Measurements from ENCODE around the gene SOAT2.
A peak's percentile ranks its signal among the peaks of the same experiment; 100 is the strongest.

The SOAT2 gene

GRCh38 chr12:53064613-53065436, 38.5 kb upstream of the SOAT2 start:
- DNase-seq (ENCODE audit: extremely low read depth in 1 of 2, low read depth in 1 of 2), result no peak

- DNase-seq (ENCODE audit: extremely low read depth in 1 of 2, low read depth in 1 of 2), result no peak
These were observed 37.8 kb upstream of the SOAT2 start for GRCh38 chr12:53065470-53065869.

GRCh38 chr12:53065975-53066931, 37.0 kb upstream of the SOAT2 start:
- peak; percentile 20 to 51 for DNase-seq (ENCODE audit: extremely low read depth in 1 of 2, low read depth in 1 of 2)

- DNase-seq (ENCODE audit: extremely low read depth in 1 of 2, low read depth in 1 of 2), result no peak
These were observed 36.0 kb upstream of the SOAT2 start for GRCh38 chr12:53067074-53067992.

- DNase-seq (ENCODE audit: extremely low read depth in 1 of 2, low read depth in 1 of 2), result no peak
These were observed 35.1 kb upstream of the SOAT2 start for GRCh38 chr12:53067993-53068770.

GRCh38 chr12:53068811-53069585, 34.3 kb upstream of the SOAT2 start:
- no peak for DNase-seq (ENCODE audit: extremely low read depth in 1 of 2, low read depth in 1 of 2)

GRCh38 chr12:53069621-53070410, 33.5 kb upstream of the SOAT2 start:
- no peak for DNase-seq (ENCODE audit: extremely low read depth in 1 of 2, low read depth in 1 of 2)

GRCh38 chr12:53070877-53071492, 32.3 kb upstream of the SOAT2 start:
- no peak for DNase-seq (ENCODE audit: extremely low read depth in 1 of 2, low read depth in 1 of 2)

GRCh38 chr12:53071591-53072551, 31.4 kb upstream of the SOAT2 start:
- no peak for DNase-seq (ENCODE audit: extremely low read depth in 1 of 2, low read depth in 1 of 2)

GRCh38 chr12:53073881-53074280, 29.4 kb upstream of the SOAT2 start:
- DNase-seq (ENCODE audit: extremely low read depth in 1 of 2, low read depth in 1 of 2), result no peak

- DNase-seq (ENCODE audit: extremely low read depth in 1 of 2, low read depth in 1 of 2), result no peak
These were observed 28.8 kb upstream of the SOAT2 start for GRCh38 chr12:53074283-53074998.

- DNase-seq (ENCODE audit: extremely low read depth in 1 of 2, low read depth in 1 of 2), result no peak
These were observed 28.3 kb upstream of the SOAT2 start for GRCh38 chr12:53074999-53075370.

GRCh38 chr12:53076461-53076860, 26.8 kb upstream of the SOAT2 start:
- DNase-seq (ENCODE audit: extremely low read depth in 1 of 2, low read depth in 1 of 2), result no peak

GRCh38 chr12:53077030-53077429, 26.3 kb upstream of the SOAT2 start:
- DNase-seq (ENCODE audit: extremely low read depth in 1 of 2, low read depth in 1 of 2), result no peak

- DNase-seq (ENCODE audit: extremely low read depth in 1 of 2, low read depth in 1 of 2), result no peak
These were observed 24.7 kb upstream of the SOAT2 start for GRCh38 chr12:53078425-53079225.
